IPS DF 19.7 (cell line): ENCODE results near the gene TRAPPC10.
"Not testable (repeated sequence)": the region's sequence is repeated elsewhere in the genome, so short reads cannot be mapped to it uniquely, and the experiment has no call there.

Experiments used
- DNase-seq: peaks from one replicate; pipeline ENCODE4 v3.0.0-alpha.2; 2013; ENCODE audit warnings: low read depth, low spot score

The TRAPPC10 gene

GRCh38 chr21:44089001-44089911, 77.1 kb downstream of the TRAPPC10 start:
- DNase-seq = no peak

GRCh38 chr21:44090325-44090724, 78.2 kb downstream of the TRAPPC10 start:
- no peak for DNase-seq

GRCh38 chr21:44092211-44092610, 80.1 kb downstream of the TRAPPC10 start:
- DNase-seq = no peak

GRCh38 chr21:44093761-44094160, 81.7 kb downstream of the TRAPPC10 start:
- no peak for DNase-seq

GRCh38 chr21:44094832-44095231, 82.7 kb downstream of the TRAPPC10 start:
- no peak for DNase-seq

- DNase-seq = not testable (repeated sequence)
Measured at GRCh38 chr21:44098507-44098906, 86.4 kb downstream of the TRAPPC10 start.

GRCh38 chr21:44098964-44099363, 86.9 kb downstream of the TRAPPC10 start:
- not testable (repeated sequence) for DNase-seq

GRCh38 chr21:44107026-44107501, 95.0 kb downstream of the TRAPPC10 start, which contains the start of gene PWP2:
Gene PWP2 (plus strand): TSS chr21:44107399. CDS start chr21:44107417, 18 bp downstream.
- DNase-seq = not testable (repeated sequence)

GRCh38 chr21:44107589-44107988, 95.5 kb downstream of the TRAPPC10 start:
- DNase-seq = not testable (repeated sequence)

- DNase-seq = not testable (repeated sequence)
Measured at GRCh38 chr21:44113702-44114371, 101.7 kb downstream of the TRAPPC10 start.

- not testable (repeated sequence) for DNase-seq
Measured at GRCh38 chr21:44122131-44122530, 110.0 kb downstream of the TRAPPC10 start.

- not testable (repeated sequence) for DNase-seq
Measured at GRCh38 chr21:44127827-44128226, 115.7 kb downstream of the TRAPPC10 start.

GRCh38 chr21:44133715-44134057, 121.6 kb downstream of the TRAPPC10 start:
- DNase-seq = not testable (repeated sequence)

GRCh38 chr21:44134732-44135131, 122.6 kb downstream of the TRAPPC10 start:
- not testable (repeated sequence) for DNase-seq

GRCh38 chr21:44138039-44138438, 125.9 kb downstream of the TRAPPC10 start:
- not testable (repeated sequence) for DNase-seq

GRCh38 chr21:44139787-44140551, 127.9 kb downstream of the TRAPPC10 start:
- DNase-seq = not testable (repeated sequence)

GRCh38 chr21:44140552-44140932, 128.4 kb downstream of the TRAPPC10 start:
- not testable (repeated sequence) for DNase-seq

- DNase-seq = not testable (repeated sequence)
Measured at GRCh38 chr21:44142470-44142869, 130.4 kb downstream of the TRAPPC10 start.

GRCh38 chr21:44143380-44143779, 131.3 kb downstream of the TRAPPC10 start:
- not testable (repeated sequence) for DNase-seq

GRCh38 chr21:44143996-44144395, 131.9 kb downstream of the TRAPPC10 start:
- DNase-seq = not testable (repeated sequence)

- not testable (repeated sequence) for DNase-seq
Measured at GRCh38 chr21:44144784-44145602, 132.9 kb downstream of the TRAPPC10 start.
